TTC549 (cell line): ENCODE measurements around the gene FBXO44.

ENCODE experiments used
- FAIRE-seq: peaks from 2 replicates; lab custom pipeline; 2012; peaks lifted over from hg19 to GRCh38; lab: Jason Lieb, UNC

The FBXO44 gene

GRCh38 chr1:11691302-11691914, 36.7 kb downstream of the FBXO44 start, which contains the start of gene DRAXIN:
Gene DRAXIN (plus strand): TSS chr1:11691710. CDS start chr1:11706259, 14,549 bp downstream.
- FAIRE-seq = no peak

GRCh38 chr1:11691928-11692711, 37.4 kb downstream of the FBXO44 start:
- FAIRE-seq = no peak

GRCh38 chr1:11693024-11693590, 38.4 kb downstream of the FBXO44 start:
- no peak for FAIRE-seq

GRCh38 chr1:11693917-11694316, 39.2 kb downstream of the FBXO44 start:
- no peak for FAIRE-seq

DNA sequence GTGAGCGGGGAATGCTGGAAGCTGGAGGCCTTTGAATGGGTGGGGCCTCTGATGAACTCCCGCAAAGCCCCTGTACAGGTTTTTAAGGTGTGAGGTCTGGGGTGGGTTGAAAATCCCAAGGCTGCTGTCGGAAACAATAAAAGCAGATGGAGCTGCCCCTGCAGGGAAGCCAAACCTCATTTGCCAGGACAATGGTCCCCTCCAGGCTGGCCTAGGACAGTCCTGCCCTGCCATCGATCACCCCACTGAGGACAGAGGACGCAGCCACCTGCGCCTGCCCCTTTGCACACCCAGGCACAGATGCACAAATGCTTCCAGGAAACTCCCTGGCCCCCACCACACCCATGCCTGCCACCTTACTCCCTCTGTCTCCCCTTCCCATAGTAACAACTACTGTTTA, 41.2 kb downstream of the FBXO44 start:
- FAIRE-seq = no peak

- FAIRE-seq = no peak
Measured at GRCh38 chr1:11697188-11697892, 42.7 kb downstream of the FBXO44 start.

GRCh38 chr1:11697893-11698210, 43.2 kb downstream of the FBXO44 start:
- FAIRE-seq = no peak

DNA sequence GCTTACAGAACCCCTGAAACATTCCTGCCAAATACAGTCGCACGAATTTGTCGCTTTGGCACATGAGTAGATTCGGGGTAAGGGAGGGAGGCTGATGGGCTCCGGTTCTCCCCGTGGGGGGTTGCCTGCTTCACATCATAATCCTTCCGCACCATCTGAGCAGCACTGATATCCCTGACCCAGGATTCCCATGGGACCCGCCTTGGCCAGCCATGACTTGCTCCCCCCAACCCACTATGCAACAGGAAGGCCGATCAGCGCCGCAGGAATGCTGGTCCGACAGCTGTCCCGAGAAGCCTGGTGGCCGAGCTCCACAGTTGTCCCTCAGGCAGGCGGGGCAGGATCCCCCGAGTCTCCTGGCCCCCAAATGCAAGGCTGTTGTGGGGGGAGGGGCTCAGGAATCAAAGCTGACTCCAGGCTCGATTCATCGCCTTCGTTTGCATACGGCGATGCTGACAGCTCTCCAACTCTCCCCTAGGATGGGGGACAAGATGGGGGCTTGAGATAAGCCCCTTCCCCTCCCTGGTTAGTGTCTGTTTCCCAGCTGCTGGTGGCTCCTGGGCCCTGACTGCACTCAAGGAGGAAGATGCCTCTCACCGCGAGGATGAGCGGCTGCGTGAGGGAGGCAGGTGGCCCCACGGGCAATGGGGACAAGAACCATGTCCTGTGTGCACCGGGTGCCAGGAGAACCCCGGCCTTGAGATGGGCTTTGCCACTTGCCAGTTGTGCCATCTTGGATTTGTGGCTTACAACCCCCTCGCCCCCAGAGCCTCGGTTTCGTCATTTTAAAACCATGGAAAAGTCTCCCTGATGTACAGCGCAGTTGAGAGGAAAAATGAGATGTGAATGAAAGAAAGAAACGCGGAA, 46.2 kb downstream of the FBXO44 start:
- no peak for FAIRE-seq

- no peak for FAIRE-seq
Measured at GRCh38 chr1:11701551-11701961, 46.9 kb downstream of the FBXO44 start.

DNA sequence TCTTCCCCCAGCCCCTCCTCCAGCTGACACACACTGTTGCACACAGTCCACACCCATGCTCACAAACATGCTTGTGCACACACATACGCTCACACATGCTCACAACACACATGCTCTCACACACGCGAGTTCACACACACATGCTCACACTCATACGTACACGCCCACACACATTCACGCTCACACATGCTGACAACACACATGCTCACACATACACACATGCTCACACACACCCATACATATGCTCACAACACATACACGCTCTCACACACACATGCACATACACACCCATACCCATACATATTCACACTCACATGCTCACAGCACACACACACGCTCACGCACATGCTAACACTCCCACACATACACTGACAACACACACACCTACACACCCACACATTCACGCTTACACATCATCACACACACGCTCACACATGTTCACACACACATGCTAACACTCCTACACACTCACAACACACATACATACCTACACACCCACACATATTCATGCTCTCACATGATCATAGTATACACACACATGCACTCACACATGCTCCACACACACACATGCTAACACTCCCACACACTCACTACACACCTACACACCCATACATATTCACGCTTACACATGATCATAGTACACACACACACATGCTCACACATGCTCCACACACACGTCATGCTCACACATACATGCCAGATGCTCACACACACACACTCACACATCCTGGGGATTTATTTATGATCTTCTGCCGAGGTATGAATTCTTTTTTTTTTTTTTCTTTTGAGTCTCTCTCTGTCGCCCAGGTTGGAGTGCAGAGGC, 47.5 kb downstream of the FBXO44 start:
- no peak for FAIRE-seq

GRCh38 chr1:11703357-11704193, 48.9 kb downstream of the FBXO44 start:
- FAIRE-seq = no peak

- no peak for FAIRE-seq
Measured at GRCh38 chr1:11704194-11704529, 49.5 kb downstream of the FBXO44 start.

- no peak for FAIRE-seq
Measured at GRCh38 chr1:11704691-11705475, 50.2 kb downstream of the FBXO44 start.

DNA sequence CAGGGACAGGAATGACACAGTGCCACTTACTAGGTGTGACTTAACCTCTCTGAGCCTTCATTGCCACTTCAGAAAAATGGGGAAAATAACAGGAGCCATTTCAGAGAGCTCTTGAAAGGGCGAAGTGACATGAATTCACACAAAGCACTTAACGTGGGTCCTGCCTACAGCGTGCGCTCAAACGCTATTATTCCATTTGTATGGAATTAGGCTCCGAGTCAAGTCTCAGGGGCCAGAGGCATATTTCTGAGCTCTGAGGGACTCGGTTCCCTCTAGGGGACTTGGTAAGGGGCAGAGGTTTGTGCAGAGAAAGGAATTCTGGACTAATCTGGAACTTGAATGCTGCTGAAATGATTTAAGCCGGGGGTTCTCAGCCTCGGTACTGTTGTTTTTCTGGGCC, 50.9 kb downstream of the FBXO44 start:
- no peak for FAIRE-seq

DNA sequence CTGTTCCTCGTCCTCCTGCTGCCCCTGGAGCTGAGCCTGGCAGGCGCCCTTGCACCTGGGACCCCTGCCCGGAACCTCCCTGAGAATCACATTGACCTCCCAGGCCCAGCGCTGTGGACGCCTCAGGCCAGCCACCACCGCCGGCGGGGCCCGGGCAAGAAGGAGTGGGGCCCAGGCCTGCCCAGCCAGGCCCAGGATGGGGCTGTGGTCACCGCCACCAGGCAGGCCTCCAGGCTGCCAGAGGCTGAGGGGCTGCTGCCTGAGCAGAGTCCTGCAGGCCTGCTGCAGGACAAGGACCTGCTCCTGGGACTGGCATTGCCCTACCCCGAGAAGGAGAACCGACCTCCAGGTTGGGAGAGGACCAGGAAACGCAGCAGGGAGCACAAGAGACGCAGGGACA, 51.6 kb downstream of the FBXO44 start:
- FAIRE-seq = no peak

DNA sequence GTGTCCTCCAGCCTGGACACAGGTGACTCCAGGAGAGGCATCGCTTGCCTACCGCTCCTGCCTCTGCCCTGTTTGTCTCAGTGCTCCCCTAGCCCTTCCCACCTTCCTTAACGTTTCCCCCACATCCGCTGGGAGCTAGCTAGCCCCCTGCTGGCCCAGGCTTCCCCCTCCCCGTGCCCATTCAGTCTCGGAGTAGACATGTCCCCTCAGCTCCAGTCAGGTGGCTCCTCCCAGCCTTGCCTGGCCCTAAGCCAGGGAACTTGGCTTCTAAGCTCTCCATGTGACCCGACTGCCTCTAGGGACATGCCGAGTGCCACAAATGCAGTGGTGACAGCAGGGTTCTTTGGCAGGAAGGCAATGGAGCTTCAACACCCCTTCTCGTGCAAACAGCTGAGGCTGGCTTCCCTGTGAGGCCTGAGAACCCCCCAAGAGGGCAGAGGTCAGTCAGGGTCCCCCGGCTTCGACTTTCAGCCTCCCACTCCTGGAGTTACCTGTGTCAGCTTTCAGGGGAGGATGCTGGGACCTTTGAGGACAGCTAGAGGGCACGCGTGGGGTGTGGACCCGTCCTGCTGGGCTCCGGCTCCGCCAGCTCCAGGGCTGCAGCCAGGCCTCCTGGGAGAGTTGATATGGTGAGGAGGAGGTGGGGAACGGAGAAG, 53.1 kb downstream of the FBXO44 start:
- FAIRE-seq = no peak

DNA sequence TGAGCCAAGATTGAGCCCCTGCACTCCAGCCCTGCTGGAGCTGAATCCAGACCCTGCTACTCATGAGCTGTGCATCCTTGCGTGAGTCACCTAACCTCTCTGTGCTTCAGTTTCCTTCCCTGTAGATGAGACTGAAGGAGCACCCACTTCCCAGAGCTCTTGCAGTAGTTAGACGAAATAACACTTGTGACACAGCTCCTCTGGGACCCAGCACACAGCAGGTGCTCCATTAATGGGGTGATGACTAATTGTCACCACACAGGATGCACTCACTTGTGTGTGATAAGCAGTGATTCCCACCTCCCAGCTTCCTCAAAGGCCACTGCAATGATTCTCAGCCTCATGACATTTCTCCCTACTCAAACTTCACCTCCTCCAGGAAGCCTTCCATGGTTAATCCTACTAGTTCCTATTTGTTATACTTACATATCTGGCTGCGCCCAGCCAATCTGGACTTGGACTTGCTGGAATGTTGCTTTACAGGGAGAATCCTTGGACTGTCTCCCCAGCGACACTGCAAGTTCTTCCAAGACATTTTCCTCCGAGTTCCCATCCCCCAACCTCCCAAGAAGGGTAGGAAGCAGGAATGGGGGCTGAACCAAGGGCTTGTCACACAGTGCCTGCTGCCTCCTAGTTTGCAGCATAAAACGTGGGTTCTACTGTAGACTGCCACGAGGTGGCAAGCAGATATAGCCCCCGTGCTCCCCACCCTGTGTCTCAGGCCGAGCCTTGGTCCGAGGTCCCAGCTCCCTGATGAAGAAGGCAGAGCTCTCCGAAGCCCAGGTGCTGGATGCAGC, 54.1 kb downstream of the FBXO44 start:
- no peak for FAIRE-seq

- FAIRE-seq = no peak
Measured at GRCh38 chr1:11711490-11711889, 56.8 kb downstream of the FBXO44 start.
